ENCODE data around the gene CYSTM1.

Gene CYSTM1

GRCh38 chr5:140174465-140175366 is at the start of gene CYSTM1:
Gene CYSTM1 (plus strand): TSS chr5:140175188. CDS start chr5:140194466, 19,278 bp downstream.
- peak; percentile 79 for DNase-seq

DNA sequence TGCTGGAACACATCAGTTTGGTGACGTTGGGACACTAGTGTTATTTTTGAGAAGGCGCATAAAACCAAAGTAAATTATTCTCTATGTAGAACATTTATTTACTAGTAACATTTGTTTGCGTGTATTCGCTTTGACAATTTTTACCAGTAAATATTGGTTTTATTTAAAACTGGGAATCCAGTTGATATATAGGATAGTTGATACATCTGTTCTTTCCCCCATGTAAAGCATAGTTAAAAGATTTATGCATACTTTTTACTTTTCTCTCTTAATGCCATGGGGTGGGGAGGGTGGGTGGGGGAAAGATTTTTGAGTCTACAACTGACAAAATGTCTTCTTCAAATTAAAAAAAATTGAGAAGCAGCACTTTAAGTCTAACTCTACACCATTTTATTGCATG is 49.4 kb upstream of the CYSTM1 start, which contains the start of gene IGIP:
Gene IGIP (plus strand): TSS at position 301 of the 400 bp plus-strand sequence. CDS start 2,540 bp downstream, outside the sequence.
- no peak for DNase-seq

GRCh38 chr5:140126315-140127012 is 48.5 kb upstream of the CYSTM1 start:
- no peak for DNase-seq

GRCh38 chr5:140128376-140128775 is 46.6 kb upstream of the CYSTM1 start:
- no peak for DNase-seq

DNA sequence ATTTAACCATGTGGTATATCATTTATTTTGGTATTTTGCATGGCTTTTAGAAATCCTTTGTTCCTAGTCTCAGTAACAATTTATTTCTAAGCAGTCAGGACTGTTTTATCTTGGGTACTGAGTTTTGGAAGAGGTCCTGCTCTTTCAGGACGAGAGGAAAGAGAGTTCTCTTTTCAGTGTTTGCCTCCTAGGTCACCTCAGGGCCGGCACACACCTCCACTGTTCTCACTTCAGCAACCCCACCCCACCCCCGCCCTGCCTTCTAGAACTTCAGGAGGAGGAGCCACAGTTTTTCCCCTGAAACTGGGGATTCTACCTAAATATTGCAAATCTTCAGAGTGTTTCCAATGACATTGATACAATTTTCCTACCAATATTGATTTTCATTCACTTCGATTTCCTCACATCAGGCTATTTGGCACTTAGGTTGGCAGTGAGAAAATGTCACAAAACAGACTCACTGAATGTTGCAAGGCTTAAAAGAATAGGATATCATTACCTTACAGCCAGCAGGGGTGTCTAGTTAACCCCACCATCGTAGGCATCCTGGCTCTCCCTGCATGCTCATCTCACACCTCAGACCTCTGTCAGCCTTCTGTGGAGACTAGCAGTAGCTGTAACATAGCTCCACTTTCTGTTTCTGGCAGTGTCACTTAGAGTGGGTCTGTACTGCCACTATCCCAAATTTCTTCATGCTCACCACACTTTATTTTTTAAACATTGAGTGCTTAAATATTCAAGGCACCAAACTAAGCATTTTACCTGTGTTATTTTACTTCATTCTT is 43.8 kb upstream of the CYSTM1 start:
- no peak for DNase-seq

- DNase-seq: peak; percentile 39
These were observed 43.0 kb upstream of the CYSTM1 start for GRCh38 chr5:140131967-140132409.

- no peak for DNase-seq
These were observed 41.3 kb upstream of the CYSTM1 start for GRCh38 chr5:140133514-140134167.

DNA sequence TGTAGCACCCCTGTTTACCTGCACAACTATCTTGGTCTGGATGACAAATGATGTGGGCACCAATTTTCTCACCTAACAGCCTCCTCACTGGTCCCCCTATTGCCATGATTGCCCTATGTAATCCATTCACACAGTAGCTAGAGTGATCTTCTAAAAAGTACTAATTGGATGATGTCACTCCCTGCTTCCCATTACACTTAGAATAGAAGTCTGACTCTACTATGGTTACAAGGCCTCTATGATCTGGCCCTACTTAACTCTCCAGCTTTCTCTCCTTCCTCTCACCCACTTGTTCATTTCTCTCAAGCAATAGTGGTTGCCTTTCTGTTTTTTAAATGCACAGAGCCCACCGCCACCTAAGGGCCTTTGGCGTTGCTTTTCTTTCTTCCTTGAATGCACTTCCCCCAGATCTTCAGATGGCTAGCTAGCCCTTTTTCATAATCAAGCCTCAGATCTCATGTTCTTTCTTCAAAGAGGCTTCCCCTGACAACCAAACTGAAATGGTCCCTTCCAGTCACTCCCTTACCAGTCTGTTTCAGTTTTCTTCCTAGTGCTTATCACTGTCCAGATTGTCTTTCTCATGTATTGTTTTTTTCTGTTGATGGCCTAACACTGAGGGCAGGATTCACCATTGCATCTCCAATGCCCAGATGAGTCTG is 40.6 kb upstream of the CYSTM1 start:
- DNase-seq: no peak

DNA sequence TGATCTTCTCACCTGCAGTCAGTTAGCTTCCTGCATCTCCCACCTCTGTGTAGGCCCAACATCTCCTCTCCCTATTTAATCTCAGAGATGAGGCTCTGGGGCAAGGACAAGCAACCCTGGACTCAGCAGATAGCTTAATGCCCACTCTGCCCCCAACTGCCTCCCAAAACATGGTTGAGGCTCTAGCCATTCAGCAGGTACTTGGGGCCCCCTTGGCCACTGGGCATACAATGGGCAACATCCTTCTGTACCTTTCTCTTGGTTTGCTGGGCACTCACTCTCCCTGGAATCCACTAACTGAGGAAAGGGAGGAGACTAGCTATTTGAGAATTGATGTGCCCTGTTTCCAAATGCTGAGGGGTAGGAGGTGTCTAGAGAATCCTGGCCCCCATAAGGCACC is 39.9 kb upstream of the CYSTM1 start:
- no peak for DNase-seq

DNA sequence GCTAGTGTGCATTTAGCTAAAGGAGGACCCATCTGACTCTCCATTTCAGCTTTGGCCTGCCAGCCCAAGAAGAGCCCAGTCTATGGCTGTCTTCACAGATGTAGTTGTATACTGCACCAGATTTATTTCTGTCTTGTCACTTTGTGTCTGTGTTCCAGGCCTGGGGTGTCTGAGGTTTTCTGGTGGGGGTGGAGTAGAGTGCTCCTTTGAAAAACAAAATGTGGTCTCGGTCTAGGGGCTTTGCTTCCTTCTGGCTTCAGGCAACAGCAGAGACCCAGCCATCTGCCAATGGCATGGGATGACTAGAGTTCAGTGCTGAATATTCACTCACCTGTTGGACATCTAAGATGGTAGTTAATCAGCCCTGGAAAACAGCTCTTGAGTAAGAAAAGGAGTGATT is 38.4 kb upstream of the CYSTM1 start:
- no peak for DNase-seq

GRCh38 chr5:140140435-140140834 is 34.6 kb upstream of the CYSTM1 start:
- DNase-seq: no peak

GRCh38 chr5:140141241-140141640 is 33.7 kb upstream of the CYSTM1 start:
- DNase-seq: no peak

DNA sequence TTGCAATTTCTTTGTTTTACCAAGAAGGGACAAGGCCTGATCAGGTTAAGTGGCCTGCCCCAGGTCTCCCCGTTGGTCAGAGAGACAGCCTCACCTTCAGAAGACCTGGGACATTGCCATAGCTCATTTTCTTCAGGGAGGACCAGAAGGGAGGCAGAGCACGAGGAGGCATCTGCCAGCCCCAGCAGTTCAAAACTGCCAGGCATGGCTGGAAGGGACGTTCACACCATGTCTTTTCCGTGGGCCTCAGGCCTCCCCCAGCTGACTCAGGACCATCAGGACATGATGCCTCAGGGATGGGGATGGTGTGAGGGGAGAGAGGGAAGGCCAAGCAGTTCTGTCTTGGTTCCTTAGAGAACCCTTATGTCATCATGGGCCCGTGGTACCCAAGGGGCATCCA is 32.7 kb upstream of the CYSTM1 start:
- no peak for DNase-seq

DNA sequence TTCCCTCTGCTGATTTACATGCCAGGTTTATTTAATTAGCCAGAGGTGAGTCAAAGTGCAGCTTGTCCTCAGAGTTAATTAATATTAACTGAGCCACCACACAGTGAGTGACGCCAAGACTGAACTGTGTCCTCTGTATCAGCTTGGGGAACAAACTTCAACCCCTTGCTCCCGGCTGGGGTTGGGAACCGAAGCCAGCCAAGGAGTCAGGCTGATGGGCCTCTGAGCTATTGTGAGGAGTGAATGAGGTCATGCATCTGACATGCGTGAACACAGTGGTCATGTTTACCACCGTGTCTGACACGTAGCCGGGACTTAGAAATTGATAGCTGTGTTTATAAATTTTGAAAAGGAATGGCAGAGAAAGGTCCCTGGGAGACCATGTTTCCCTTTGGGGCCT is 32.1 kb upstream of the CYSTM1 start:
- no peak for DNase-seq

DNA sequence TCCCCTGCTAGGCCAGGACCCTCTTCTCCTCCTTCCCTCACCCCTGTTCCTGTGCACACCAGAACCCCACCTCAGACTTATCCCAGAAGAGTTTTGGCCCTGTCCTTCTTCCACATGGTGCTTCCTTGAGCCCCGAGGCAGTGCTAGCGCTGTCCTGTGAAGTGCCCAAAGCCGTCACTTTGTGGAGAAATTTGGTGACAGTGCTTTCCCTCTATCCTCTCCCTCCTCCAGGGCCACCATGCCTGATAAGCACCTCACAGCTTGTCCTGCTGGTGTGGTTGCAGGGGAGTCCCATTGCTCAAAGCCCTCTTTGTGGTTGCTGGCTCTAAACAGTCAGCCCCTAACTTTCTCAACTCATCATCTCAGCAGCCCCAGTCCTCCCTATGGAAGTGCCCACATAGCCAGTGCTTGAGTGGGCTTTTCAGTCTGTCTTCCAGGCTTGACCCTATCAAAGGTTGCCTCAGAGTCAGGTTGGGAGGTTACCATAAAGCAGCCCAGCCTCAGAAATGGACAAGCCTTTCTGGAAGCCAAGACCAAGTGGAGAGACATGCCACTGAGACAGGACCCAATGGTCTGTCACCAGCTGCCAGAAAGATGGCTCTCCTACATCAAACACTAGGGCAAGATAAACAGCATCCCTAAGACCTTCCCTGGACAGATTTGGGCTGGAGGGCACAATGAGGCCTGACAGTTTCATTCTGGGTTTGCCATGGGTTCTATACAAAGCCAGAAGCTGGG is 31.3 kb upstream of the CYSTM1 start:
- DNase-seq: no peak

- DNase-seq: no peak
These were observed 29.7 kb upstream of the CYSTM1 start for GRCh38 chr5:140145256-140145655.

DNA sequence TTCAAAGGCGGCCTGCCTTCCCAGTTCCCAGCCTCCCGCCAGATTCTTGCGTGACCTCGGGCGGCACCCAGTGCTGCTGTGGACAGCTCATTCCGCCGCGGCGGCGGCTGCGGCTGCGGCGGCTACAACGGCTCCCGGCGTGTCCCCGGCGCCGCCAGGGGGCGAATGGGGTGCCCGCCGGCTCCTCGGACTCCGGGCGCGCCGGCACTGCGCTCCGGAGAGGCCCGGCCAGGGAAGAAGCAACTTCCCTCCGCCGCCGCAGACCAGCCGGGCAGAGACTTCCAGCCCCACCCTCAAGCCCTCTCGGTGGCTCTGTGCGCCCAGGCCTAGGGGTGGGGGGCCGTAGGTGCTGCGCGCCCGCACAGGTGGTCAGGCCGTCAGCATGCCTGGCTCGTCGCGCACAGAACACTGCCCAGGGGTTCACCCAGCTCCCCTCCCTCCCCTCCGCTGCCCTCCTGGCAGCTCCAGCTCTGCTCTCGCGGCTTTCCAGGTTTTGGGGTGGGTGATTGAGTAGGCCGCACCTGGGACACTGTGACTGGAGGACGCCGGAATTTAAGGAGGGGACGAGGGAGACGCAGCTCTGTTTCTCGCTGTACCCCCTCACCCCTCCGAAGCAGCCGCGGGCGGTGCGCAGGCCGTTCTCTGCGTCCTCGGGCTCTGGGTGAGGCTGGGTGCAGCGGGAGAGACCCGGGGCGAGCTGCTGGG is 29.0 kb upstream of the CYSTM1 start:
- peak; percentile 74 for DNase-seq

DNA sequence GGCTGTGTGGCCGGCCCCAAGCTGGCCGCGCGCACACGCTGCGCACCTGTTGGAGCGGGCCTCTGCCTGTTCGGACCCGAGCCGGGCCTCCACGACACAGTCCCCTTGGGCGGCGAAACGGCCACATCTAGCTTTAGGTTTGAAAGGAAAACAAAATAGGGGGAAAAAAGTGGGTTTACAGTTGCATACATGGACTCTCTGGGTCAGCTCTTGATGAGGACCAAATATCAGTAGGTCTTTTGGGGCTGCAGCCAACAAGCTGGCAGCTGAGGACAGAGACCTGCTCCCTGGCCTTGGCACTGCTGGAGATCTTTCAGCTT is 28.5 kb upstream of the CYSTM1 start:
- no peak for DNase-seq

DNA sequence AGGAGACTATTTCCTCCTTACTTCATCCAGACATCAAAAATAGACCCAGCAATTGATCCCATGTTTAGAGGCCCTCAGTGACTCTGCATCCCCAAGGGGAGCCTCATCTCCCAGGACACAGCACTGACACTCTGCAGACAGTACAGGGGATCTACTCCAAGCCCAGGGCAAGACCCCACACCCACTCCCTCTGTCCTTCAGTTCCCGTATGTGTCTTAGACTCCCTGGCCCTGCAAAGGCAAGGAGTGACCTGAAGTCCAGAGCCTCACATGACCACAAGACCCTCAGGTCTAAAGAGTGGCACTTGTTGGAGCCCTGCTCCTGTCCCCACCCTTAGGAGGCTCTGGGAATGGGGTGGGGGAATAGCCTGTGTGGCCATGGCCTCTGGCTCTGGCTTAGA is 27.5 kb upstream of the CYSTM1 start:
- DNase-seq: no peak

- no peak for DNase-seq
These were observed 26.5 kb upstream of the CYSTM1 start for GRCh38 chr5:140148508-140148907.

GRCh38 chr5:140150201-140150600 is 24.8 kb upstream of the CYSTM1 start:
- DNase-seq: no peak

Data from GOT3 (cell line).